ENCODE results near the gene NOC2L. TPM values are rescaled to one million over a fixed set of nuclear protein-coding genes. Genes with fewer than 3 reads are reported as not detected.

Gene NOC2L
- polyA plus RNA-seq, 2 of the 4 experiments (the other 2 are of a cell fraction), result 48.4 to 73.5 TPM

GRCh38 chr1:919271-919872 is 39.7 kb downstream of the NOC2L start:
- no peak for ATAC-seq
- FAIRE-seq, result no peak
- 93% methylated on average over 16 of the region's 29 CpGs for WGBS (ENCODE audit: missing lambda C conversion rate)

GRCh38 chr1:918843-919242 is 40.2 kb downstream of the NOC2L start:
- Histone ChIP-seq H3K4me2 (no peak overlapping the region), H3K4me1 (peaks cover 45% of the 10 kb centered on the region), H3K4me3 (no peak overlapping the region), H3K27ac (peak overlapping the region in 1 of 2 experiments; percentile 21; a peak in 1 of 6 replicates), H3K9me3 (no peaks in the 10 kb centered on the region)
- no peak for ATAC-seq
- 84% methylated on average over 4 of the region's 6 CpGs for WGBS (ENCODE audit: missing lambda C conversion rate)
- no peak for FAIRE-seq
- no peak for DNase-seq (ENCODE audit: low read depth in 1 of 2, low spot score in 1 of 2)
- POLR2A ChIA-PET, result no interaction called here
- no peak for TF ChIP-seq HOXB5 (CRISPR knock-in tag; IDR thresholded peaks at IDR 0.05)
- TF ChIP-seq PBX3 (IDR thresholded peaks at IDR 0.05), result peak; percentile 65; the same call in 1 of the 2 replicates
- no peak for TF ChIP-seq ATOH8 (CRISPR knock-in tag; IDR thresholded peaks at IDR 0.05; ENCODE audit: low read depth)
- TF ChIP-seq NR3C1 (IDR thresholded peaks at IDR 0.05), result no peak
- TF ChIP-seq MAFK (IDR thresholded peaks at IDR 0.05; ENCODE audit: partially characterized antibody), result no peak
- TF ChIP-seq CTCF (IDR thresholded peaks at IDR 0.05), result no peak
- TF ChIP-seq BCL3 (IDR thresholded peaks at IDR 0.05), result no peak
- peak; percentile 6; the same call in 1 of the 2 replicates for TF ChIP-seq POLR2A (IDR thresholded peaks at IDR 0.05; ENCODE audit: low read length)
- CTCF ChIA-PET, result interaction anchor here (5.0 to 5.4 kb wide), 2 partner anchors 14 to 21 kb away, joined by 33 to 47 read pairs; no protein-coding TSS in a partner anchor

More at GRCh38 chr1:919271-919872, 39.7 kb downstream of the NOC2L start:
- CTCF ChIA-PET, result interaction anchor here (1.6 to 5.4 kb wide), 4 partner anchors 7 to 21 kb away, joined by 4 to 47 read pairs (median 20); no protein-coding TSS in a partner anchor
- Histone ChIP-seq H3K27ac (no peak overlapping the region; a peak in 1 of 6 replicates), H3K4me2 (no peak overlapping the region), H3K4me3 (no peak overlapping the region), H3K4me1 (peaks cover 45% of the 10 kb centered on the region), H3K9me3 (no peaks in the 10 kb centered on the region)
- no peak for DNase-seq (ENCODE audit: low read depth in 1 of 2, low spot score in 1 of 2)
- POLR2A ChIA-PET, result no interaction called here
- TF ChIP-seq CTCF (IDR thresholded peaks at IDR 0.05) (peak; percentile 7; the same call in 1 of the 3 replicates), CBX2 (IDR thresholded peaks at IDR 0.05; ENCODE audit: borderline replicate concordance, low read depth) (no peak)

GRCh38 chr1:918353-918752 is 40.7 kb downstream of the NOC2L start:
- Histone ChIP-seq H3K4me2 (no peak overlapping the region), H3K27ac (peak overlapping the region in 1 of 2 experiments; percentile 52; a peak in 2 of 6 replicates), H3K4me3 (no peak overlapping the region), H3K9me3 (no peaks in the 10 kb centered on the region), H3K4me1 (peaks cover 45% of the 10 kb centered on the region)
- CTCF ChIA-PET, result interaction anchor here (5.0 to 5.4 kb wide), 2 partner anchors 13 to 22 kb away, joined by 33 to 47 read pairs; no protein-coding TSS in a partner anchor
- POLR2A ChIA-PET, result no interaction called here
- DNase-seq (ENCODE audit: low read depth in 1 of 2, low spot score in 1 of 2) (no peak), FAIRE-seq (no peak), ATAC-seq (no peak)
- 71% methylated on average over 3 of the region's 15 CpGs for WGBS (ENCODE audit: missing lambda C conversion rate)
- TF ChIP-seq EHMT2 (IDR thresholded peaks at IDR 0.05; ENCODE audit: low read depth), result no peak
- TF ChIP-seq CHD2 (IDR thresholded peaks at IDR 0.05; ENCODE audit: low read length, partially characterized antibody), result no peak

All from A549 (cell line).